HG02798 (cell line): Measurements from ENCODE around the gene PRRT2.
A peak's percentile ranks its signal among the peaks of the same experiment; 100 is the strongest.
"Not testable (repeated sequence)": the region's sequence is repeated elsewhere in the genome, so short reads cannot be mapped to it uniquely, and the experiment has no call there.

Source experiments
- ATAC-seq: cut with Tn5 transposase; IDR thresholded peaks from one replicate; pipeline ENCODE4 v1.9.1; 2021; ENCODE audit warnings: mild to moderate bottlenecking; ENCODE audit not compliant: unreplicated experiment, poor library complexity

Gene PRRT2

DNA sequence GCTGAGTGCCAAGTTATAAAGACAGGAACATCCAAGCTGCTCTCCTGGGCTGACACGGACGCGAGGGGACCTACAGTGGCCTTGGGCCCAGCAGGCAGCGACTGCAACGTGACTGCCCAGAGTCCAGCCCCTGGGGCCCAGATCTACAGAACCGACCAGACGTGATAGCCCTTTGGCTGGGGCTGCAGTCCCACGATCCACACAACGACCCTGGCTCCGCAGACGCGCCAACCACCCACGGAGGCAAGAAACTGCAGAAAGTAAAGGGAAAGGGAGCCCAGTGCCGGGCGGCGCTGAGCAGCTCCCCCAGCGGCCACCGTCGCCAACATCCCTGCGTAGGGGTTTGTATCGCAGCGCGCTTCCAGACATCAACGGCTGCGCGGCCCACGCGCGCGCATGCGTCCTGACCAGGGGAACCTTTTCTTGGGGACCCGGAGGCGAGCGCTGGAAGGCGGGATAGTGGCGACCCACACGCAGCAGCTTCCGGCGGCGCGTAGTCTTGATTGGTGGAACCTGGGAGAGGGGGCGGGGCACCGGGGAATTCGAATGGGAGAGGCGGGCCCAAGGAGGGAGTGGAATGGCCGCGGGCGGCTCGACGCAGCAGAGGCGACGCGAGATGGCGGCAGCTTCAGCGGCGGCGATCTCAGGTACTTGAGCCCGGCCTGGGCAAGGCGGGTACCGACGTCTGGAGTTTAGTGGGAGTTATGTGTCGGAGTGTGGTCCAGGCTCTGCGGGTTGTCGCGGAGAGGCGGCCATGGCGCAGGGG is 21.6 kb upstream of the PRRT2 start, which contains the start of gene KIF22:
TSS of gene KIF22 (plus strand) at position 569 of the 766 bp plus-strand sequence. CDS start at position 578, 9 bp downstream.
- ATAC-seq = peak; percentile 96

DNA sequence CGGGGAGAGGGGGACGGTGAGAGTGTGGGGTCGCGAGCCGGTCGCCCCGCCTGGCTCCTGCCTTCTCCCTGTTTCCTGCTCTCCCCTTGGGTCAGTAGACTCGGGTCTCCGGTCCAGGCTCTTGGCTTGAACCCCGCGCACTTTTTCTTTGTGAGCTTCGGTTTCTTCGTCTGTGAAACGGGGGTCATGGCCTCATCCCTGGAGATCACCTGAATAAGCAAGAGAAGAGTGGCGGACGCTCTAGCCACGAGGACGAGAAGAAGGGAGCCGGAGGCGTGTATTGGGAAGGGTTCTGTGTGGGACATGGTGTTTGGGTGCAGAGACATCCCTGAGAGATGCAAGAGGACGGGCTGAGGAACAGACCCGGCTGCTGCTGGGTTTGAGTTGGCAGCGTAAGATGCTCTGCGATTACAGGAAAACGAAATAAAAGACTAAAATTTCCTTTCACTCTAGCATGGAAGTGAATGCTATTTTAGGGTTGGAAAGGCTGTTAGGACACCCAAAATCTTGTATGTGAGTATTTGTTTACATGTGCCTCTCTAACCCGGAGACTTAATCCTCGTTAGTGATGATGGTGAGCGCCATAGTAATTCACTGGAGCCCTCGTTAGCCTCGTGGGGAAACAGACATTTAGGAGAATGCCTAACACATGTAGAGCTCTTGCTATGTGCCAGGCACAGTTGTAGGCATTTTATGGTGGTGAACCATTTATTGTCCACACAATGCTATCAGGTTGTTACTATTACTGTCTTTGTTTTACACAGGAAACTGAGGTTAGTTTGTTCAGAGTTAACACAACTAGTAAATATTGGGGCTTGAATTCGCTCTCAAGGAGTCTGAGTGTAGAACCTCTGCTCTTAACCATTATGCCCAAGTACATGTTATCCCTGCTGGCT is 20.8 kb upstream of the PRRT2 start:
- ATAC-seq = no peak

DNA sequence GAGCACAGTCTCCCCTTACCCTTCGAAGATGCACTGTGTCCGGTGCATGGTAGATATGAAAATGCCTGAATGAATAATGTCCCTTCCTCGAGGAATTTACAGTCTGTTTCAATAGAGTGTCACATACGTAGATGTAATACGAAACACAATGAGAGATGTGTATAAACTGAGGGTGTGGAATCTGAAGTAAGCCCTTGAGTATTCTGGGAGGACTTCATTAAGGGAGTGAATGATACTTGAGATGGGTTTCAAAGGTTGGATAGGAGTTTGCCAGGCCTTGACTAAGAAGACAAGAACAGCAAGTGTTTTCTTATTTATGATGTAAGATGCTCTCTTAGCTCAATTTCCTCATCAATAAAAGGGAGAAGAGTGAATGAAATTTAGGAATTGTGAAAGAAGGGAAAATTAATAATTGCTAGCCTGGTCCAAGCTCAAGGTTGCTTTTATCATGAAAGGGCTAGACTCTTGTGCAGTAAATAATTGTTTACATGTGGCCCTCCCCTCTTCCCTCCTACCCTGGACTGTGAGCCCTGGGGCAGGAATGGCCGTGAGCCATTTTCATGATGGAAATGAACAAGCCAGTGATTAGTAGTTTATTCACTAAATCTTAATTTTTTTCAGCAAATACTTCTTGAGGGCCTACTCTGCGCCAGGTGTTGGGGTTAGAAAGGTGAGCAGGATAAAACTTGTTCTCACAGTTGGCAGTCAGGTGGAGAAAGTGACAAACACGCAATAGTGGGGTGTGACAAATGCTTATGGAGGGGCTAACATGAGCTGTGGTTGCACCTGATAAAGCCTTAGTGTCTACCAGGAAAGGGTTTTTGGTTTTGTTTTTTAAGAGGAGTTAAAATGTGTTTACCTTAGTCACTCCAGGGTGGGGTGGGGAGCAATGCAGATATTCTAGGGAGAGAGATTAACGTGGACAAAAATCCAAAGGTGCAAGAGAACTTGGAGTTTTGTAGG is 19.9 kb upstream of the PRRT2 start:
- ATAC-seq = no peak

DNA sequence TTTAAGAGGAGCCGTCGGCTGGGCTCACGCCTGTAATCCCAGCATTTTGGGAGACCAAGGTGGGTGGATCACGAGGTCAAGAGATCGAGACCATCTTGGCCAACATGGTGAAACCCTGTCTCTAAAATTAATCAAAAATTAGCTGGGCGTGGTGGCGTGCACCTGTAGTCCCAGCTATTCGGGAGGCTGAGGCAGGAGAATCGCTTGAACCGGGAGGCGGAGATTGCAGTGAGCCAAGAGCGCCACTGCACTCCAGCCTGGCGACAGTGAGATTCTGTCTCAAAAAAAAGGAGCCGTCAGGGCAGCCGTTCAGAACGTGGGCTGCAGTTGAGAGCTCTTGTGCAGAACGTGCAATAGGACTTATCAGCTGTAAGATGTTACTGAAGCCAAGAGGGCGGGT is 18.8 kb upstream of the PRRT2 start:
- ATAC-seq = not testable (repeated sequence)

DNA sequence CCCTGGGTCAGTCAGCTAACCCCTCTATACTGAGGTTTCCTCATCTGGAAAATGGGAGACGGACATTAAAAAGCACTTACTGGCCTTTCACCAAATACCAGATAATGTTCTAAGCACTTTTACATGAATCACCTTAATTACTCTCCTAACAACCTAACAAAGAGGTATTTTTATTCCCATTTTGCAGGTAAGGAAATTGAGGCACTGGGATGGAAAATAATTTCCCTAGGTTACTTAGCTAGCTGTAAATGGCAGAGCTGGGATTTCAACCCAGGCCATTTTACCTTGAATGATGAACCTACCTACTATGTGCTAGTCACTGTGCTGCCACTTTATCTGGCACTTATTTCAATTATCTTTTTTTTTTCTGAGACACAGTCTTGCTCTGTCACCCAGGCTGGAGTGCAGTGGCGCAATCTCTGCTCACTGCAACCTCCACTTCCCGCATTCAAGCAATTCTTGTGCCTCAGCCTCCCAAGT is 17.7 kb upstream of the PRRT2 start:
- ATAC-seq = no peak

DNA sequence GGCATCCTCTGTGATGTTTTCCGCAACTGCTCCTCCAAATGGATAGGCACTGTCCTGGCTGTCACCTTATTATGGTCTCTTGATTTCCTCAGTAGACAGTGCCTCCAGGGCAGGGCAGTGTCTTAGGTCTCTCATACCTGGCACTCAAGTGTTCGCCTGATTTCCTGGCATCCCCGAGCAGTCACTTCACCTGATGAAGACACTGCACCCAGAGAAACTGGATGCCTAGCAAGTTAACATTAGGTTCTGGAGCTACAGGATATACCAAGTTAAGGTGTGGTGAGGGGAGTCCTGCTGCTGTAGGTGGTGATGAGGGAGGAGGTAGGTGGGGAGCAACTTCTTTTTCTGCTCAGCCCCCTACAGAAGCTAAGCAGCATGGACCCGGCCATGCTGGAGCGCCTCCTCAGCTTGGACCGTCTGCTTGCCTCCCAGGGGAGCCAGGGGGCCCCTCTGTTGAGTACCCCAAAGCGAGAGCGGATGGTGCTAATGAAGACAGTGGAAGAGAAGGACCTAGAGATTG is 9.5 kb upstream of the PRRT2 start:
- no peak for ATAC-seq

DNA sequence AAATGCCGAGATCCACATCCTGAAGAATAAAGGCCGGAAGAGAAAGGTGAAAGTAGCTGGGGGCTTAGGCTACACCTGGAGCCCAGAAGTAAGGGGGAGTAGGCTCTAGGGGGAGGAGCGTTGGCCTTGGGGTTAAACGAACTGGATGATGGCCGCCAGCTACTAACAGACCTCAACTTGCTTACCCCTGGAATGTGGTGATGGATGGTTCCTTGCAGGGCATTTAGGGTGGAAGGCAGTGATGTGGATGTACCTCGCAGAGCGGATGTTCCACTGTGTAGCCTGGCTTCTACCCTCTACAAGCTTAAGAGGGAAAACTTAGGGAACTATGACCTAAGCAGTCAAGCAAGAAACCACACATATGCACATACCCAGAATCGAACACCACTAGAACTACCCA is 8.0 kb upstream of the PRRT2 start:
- no peak for ATAC-seq

DNA sequence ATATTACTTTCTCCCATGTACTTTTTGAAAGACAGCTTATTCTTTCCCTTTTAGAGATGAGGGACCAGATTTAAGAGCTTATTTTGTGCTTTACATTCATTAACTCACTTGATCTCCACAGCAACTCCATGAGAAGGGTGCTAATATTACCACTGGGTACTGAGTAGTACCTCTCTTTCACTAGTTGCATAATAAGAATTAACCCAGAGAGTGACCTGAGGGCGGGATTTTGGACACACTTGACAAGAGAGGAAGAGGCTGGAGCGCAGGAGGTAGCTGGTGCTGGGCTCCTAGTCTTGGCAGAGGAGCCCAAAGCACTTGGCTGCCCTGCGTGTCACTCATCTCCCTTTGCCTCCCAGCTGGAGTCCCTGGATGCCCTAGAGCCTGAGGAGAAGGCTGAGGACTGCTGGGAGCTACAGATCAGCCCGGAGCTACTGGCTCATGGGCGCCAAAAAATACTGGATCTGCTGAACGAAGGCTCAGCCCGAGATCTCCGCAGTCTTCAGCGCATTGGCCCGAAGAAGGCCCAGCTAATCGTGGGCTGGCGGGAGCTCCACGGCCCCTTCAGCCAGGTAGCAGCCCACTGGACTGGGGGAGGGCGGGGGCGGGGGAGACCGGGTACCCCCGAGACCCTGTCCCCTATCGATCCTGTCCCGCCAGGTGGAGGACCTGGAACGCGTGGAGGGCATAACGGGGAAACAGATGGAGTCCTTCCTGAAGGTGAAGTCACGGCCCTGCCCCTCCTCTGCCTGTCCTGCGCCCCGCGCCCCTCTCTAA is 7.3 kb upstream of the PRRT2 start:
- no peak for ATAC-seq

DNA sequence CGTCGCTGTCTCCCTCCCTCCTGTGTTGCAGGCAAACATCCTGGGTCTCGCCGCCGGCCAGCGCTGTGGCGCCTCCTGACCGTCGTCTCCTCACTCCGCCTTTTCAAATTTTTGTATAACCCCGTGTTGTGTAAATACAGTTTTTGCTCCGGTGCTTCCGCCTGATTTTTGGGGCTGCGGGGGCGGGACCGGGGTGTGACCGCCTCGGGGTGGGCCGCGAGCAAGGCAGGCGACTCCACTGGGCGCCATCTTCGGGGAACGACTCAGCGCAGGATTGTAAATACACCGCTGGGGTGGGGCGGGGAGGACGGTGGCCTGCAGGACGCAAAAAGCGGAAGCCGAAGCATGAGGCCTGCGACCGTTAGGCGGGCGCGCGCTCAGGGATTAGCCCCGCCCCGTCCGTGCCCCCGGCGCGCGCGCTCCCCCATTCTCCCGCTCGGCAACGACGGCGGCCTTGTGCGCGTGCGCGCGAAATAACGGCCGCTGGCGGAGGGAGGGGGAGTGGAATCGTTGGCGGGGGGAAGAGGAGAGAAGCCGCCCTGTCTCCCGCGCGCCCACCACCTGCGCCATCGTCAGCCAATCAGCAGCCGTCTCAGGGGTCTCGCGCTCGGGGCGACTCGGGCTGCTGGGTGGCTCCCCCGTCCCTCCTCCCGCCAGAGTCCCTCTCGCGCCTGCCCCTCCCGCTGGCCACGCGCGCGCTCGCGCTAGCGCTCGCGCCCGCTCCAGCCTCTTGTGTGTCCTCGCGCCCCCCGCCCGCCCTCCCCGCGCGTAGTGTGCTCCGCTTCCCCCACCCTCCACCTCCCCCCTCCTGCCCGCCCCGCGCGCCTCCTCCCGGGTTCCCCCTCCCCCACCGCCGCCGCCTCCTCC is 6.5 kb upstream of the PRRT2 start:
- ATAC-seq = peak; percentile 69

DNA sequence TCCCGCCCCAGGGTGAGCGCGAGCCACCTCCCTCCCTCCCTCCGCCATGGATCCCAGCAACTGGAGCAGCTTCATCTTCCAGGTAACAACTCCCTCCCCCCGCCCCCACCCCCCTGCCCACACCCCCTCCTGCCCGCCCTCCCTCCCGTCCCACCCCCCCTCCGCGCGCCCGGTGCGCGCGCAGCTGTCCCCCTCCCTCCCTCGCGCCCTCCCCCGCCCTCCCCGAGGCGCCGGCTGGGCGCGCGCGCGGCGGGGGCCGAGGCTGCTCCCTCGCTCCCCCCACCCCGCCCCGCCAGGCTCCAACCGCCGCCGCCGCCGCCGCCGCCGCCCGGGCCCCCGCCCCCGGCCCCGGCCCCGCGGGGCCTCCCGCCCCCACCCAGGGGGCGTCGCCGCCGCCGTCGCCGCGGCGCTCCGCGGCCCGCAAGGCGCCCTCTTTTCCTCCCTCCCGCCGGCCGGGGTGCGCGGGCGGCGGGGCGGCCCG is 5.9 kb upstream of the PRRT2 start, which contains the start of gene MAZ:
TSS of gene MAZ (plus strand) at position 431 of the 481 bp plus-strand sequence. CDS start 173 bp downstream, outside the sequence.
- peak; percentile 20 for ATAC-seq

DNA sequence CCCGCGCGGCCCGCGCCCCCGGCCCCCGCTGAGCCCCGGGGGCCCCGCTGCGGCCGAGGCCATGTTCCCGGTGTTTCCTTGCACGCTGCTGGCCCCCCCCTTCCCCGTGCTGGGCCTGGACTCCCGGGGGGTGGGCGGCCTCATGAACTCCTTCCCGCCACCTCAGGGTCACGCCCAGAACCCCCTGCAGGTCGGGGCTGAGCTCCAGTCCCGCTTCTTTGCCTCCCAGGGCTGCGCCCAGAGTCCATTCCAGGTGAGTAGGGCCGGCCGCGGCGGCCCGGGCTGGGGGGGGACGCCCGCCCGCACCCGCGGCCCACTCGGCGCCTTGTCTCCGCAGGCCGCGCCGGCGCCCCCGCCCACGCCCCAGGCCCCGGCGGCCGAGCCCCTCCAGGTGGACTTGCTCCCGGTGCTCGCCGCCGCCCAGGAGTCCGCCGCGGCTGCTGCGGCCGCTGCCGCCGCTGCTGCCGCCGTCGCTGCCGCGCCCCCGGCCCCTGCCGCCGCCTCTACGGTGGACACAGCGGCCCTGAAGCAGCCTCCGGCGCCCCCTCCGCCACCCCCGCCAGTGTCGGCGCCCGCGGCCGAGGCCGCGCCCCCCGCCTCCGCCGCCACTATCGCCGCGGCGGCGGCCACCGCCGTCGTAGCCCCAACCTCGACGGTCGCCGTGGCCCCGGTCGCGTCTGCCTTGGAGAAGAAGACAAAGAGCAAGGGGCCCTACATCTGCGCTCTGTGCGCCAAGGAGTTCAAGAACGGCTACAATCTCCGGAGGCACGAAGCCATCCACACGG is 5.2 kb upstream of the PRRT2 start:
- ATAC-seq = no peak

DNA sequence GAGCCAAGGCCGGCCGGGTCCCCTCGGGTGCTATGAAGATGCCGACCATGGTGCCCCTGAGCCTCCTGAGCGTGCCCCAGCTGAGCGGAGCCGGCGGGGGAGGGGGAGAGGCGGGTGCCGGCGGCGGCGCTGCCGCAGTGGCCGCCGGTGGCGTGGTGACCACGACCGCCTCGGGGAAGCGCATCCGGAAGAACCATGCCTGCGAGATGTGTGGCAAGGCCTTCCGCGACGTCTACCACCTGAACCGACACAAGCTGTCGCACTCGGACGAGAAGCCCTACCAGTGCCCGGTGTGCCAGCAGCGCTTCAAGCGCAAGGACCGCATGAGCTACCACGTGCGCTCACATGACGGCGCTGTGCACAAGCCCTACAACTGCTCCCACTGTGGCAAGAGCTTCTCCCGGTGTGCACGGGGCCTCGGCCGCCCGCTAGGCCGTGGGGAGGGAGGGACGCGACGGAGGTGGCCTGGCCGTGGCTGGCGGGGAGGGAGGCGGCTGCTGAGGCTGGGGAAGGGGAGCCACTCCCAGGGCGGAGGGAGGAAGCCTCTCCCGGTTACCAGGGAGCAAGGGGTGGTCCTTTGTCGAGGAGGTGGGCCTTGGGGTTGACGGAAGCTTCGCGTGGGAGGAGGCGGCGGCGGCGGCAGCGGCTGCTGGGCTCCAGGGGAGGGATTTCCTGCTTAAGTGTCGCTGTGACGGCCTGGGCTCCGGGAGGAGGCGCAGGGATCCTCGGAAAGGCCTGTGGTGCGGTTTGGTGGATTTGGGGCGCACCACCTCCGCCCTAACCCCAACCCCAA is 4.4 kb upstream of the PRRT2 start:
- ATAC-seq = peak; percentile 19

DNA sequence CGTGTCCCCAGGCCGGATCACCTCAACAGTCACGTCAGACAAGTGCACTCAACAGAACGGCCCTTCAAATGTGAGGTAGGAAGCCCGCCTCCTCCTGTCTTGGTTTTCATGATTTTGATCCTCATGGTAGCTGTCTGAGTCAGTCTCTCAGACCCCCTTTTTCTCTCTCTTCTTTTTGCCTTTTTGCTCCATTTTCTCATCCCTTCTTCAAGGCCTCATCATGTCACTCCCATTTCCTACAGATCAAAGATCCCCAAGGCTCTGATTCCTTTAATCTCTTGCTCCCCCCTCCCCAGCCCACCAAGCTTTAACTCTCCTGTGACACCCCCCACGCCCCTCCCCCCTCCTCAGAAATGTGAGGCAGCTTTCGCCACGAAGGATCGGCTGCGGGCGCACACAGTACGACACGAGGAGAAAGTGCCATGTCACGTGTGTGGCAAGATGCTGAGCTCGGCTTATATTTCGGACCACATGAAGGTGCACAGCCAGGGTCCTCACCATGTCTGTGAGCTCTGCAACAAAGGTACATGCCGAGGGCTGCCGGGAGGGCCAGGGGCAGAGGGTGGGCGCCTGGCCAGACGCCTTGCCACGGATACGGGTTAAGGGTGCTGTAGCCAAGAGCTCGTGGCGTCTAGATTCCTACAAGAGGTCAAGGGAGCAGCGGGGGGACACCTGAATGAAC is 3.6 kb upstream of the PRRT2 start:
- ATAC-seq = no peak

DNA sequence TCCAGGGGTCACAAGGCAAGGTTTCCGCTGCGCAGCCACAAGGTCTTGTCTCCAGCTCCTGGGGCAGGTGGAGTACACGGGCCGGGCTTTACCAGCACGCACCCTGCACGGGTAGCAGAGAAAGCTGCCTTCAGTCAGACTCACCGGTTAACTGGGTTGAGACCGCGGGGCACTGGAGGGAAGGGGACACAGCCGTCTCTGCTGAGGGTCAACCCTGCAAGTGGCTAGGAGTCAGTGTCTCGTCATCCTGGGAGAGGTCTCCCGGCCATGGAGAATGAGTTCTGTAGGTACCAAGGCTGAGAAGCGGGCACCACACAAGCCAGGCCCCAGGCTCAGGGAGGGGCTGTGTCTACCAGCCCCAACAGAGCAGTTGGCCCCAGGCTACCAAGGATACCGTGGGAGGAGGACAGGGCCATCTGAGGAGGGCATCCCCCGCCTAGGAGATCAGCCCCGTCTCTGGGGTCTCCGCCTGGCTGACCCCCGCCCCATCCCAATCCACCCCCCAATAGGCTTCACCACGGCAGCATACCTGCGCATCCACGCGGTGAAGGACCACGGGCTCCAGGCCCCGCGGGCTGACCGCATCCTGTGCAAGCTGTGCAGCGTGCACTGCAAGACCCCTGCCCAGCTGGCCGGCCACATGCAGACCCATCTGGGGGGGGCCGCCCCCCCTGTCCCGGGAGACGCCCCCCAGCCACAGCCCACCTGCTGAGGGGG is 2.8 kb upstream of the PRRT2 start:
- ATAC-seq = no peak
